K562 (cell line): Measurements from ENCODE around the gene GTF2I. TPM values are rescaled to one million over a fixed set of nuclear protein-coding genes. Genes with fewer than 3 reads are reported as not detected.

ENCODE experiments used
- E2F4 ChIP-seq: sonication (generic); formaldehyde crosslinking; IDR thresholded peaks from 2 replicates; pipeline ENCODE4 v1.8.0; 2022; ENCODE audit warnings: mild to moderate bottlenecking, low read depth, missing genetic modification reagents
- FOXP1 ChIP-seq: sonication (generic); formaldehyde crosslinking; IDR thresholded peaks from 2 replicates; pipeline ENCODE4 v1.8.0; 2022; ENCODE audit warnings: mild to moderate bottlenecking, missing genetic modification reagents
- HMGN3 ChIP-seq: IDR thresholded peaks from 2 replicates; pipeline ENCODE4 v1.6.1; 2011; ENCODE audit warnings: borderline replicate concordance, low read depth, mild to moderate bottlenecking, mixed read lengths, low read length; ENCODE audit not compliant: insufficient read length; ENCODE audit errors: extremely low read depth
- NCOR1 ChIP-seq: fragments of 450-650 bp; IDR thresholded peaks from 2 replicates; pipeline ENCODE4 v1.6.1; 2016; ENCODE audit warnings: mild to moderate bottlenecking, moderate library complexity
- NFRKB ChIP-seq: fragments of 450-650 bp; IDR thresholded peaks from 2 replicates; pipeline ENCODE4 v1.6.1; 2016; ENCODE audit warnings: low read depth
- PCBP1 ChIP-seq: fragments of 200-400 bp; formaldehyde crosslinking; IDR thresholded peaks from 2 replicates; pipeline ENCODE4 v1.6.1; 2018; ENCODE audit warnings: mild to moderate bottlenecking, low read depth, low read length; ENCODE audit not compliant: poor library complexity, severe bottlenecking
- PHB2 ChIP-seq: fragments of 450-650 bp; IDR thresholded peaks from 2 replicates; pipeline ENCODE4 v1.6.1; 2017; ENCODE audit warnings: low read depth
- POLR2B ChIP-seq: fragments of 450-650 bp; IDR thresholded peaks from 2 replicates; pipeline ENCODE4 v1.6.1; 2018; ENCODE audit warnings: low read depth; ENCODE audit not compliant: partially characterized antibody
- PREB ChIP-seq: sonication (generic); formaldehyde crosslinking; IDR thresholded peaks from 2 replicates; pipeline ENCODE4 v1.8.1; 2023; ENCODE audit warnings: mild to moderate bottlenecking, missing genetic modification reagents
- PRMT5 ChIP-seq: sonication (generic); formaldehyde crosslinking; IDR thresholded peaks from 2 replicates; pipeline ENCODE4 v1.5.0; 2020; ENCODE audit warnings: missing genetic modification reagents
- RBFOX2 ChIP-seq: fragments of 200-400 bp; formaldehyde crosslinking; IDR thresholded peaks from 2 replicates; pipeline ENCODE4 v1.6.1; 2017; ENCODE audit warnings: low read depth, mild to moderate bottlenecking, low read length, moderate library complexity
- SLC30A9 ChIP-seq: fragments of 250-450 bp; sonication (Bioruptor Pico); IDR thresholded peaks from 2 replicates; pipeline ENCODE4 v1.8.0; 2022; ENCODE audit warnings: mild to moderate bottlenecking, moderate library complexity
- SMARCB1 ChIP-seq: IDR thresholded peaks from 2 replicates; pipeline ENCODE4 v1.6.1; 2011; ENCODE audit warnings: improper control_type of control experiment, low read depth; ENCODE audit not compliant: insufficient read length
- ZBTB1 ChIP-seq: sonication (generic); formaldehyde crosslinking; IDR thresholded peaks from 2 replicates; pipeline ENCODE4 v1.8.1; 2023; ENCODE audit warnings: missing genetic modification reagents, low read depth, mild to moderate bottlenecking, borderline replicate concordance
- ZKSCAN3 ChIP-seq: fragments of 250-450 bp; sonication (Bioruptor Pico); IDR thresholded peaks from 2 replicates; pipeline ENCODE4 v1.4.0; 2020
- ZMIZ1 ChIP-seq, 2 experiments: fragments of 150-350 bp in 1 of 2; IDR thresholded peaks; 2 replicates each; pipeline ENCODE4 v1.6.1; 2012 to 2016; ENCODE audit warnings: low read depth in 2 of 2, low read length in 2 of 2, mild to moderate bottlenecking in 1 of 2, moderate library complexity in 1 of 2
- ZNF707 ChIP-seq: fragments of 250-450 bp; sonication (Bioruptor Pico); conservative IDR thresholded peaks from 2 replicates; pipeline ENCODE4 v1.8.0; 2022; ENCODE audit warnings: inconsistent platforms, mild to moderate bottlenecking, moderate library complexity
- ZNF76 ChIP-seq: fragments of 250-450 bp; sonication (Bioruptor Pico); IDR thresholded peaks from 2 replicates; pipeline ENCODE4 v1.4.0; 2020; ENCODE audit warnings: mild to moderate bottlenecking, moderate library complexity, borderline replicate concordance
- polyA plus RNA-seq, 8 experiments: library from polyadenylated mRNA; depleted of rRNA in 4 of 8; stranded (reverse) in 5 of 8; unstranded in 3 of 8; fragments of >200 nt; fragmentation: Nextera tagmentation in 2 of 8; fragmentation: Illumina TruSeq in 1 of 8; extraction: Ambion mirVana in 2 of 8; extraction: Trizol in 1 of 8; gene quantifications; 2 replicates each; pipeline versions ENCODE4 v1.2.1 to v1.2.3, GENCODE V29; 2011 to 2014; ENCODE audit warnings: inconsistent platforms in 1 of 8, missing spikeins in 1 of 8
- total RNA-seq, 7 experiments: library from RNA; depleted of rRNA in 6 of 7; stranded (reverse); fragments of >200 nt in 6 of 7; fragmentation: Illumina TruSeq in 2 of 7; extraction: Trizol in 2 of 7; gene quantifications; 2 replicates each; pipeline versions ENCODE4 v1.2.1 to v1.2.3, GENCODE V29; 2011 to 2021; ENCODE audit warnings: low replicate concordance in 1 of 7
- TF ChIP-seq, protein P1 (sequence below): sonication (generic); formaldehyde crosslinking; IDR thresholded peaks from 2 replicates; pipeline ENCODE4 v1.9.0; 2022; ENCODE audit warnings: mild to moderate bottlenecking, missing genetic modification reagents
- TF ChIP-seq, protein P2 (sequence below): sonication (generic); formaldehyde crosslinking; IDR thresholded peaks from 2 replicates; pipeline ENCODE4 v1.8.0; 2023; ENCODE audit warnings: mild to moderate bottlenecking, missing genetic modification reagents

GTF2I gene
- total and polyA plus RNA-seq, 9 of the 15 experiments (the other 6 are each of a cell fraction or from before 2014, with no cell fraction given) = 8.4 to 161 (median 90.0) TPM

DNA sequence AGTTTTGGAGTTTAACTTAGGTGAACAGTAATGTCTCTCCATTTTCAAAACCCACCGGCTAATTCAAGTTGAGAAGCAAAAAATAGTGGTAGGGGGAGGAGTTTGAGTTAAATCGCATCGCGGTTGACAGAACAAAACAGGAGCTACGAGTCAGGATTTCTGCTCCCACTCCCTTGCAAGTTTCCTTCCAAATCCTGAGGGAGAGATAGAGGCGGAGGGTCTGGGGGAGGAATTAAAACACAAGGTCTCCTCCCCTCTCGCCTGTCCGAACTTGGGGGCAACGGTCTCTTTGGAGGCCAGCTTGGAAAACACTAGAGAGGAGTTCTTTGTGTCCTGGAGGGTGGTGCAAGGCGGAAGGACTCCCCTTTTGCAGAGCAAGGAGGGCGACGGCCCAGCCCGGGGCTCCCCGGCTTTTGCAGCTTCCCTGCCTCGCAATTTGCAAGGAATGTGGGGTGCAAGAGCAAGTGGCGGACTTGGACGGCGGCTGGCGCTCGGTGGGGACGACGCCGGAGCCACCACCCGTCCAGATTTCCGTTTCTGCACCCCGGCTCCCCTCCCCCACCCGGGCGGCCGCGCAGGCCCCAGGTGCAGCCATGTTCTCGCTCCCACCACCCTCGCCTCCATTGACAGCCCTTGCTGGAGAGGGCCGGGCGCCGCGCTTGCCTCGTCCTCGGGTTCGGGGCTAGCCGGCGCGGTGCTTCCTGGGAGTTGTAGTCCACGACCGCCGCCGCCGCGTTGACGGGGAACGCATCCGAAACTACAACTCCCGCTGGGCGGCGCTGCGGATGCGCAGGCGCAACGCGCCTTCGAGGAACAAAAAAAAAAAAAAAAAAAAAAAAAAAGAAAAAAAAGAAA is 454 bp upstream of the GTF2I start (continued):
- peak; percentile 57; the same call in 1 of the 2 replicates for TF ChIP-seq E2F4 (CRISPR knock-in tag)
- no peak for TF ChIP-seq SLC30A9 (CRISPR knock-in tag)
- TF ChIP-seq SMARCB1 = no peak
- TF ChIP-seq PCBP1 = peak; percentile 92
- TF ChIP-seq, protein P1, sequence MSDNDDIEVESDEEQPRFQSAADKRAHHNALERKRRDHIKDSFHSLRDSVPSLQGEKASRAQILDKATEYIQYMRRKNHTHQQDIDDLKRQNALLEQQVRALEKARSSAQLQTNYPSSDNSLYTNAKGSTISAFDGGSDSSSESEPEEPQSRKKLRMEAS (CRISPR knock-in tag) = peak; percentile 77
- TF ChIP-seq POLR2B = peak; percentile 75
- TF ChIP-seq PREB = peak; percentile 68; the same call in 1 of the 2 replicates
- peak; percentile 93 for TF ChIP-seq RBFOX2
- peak; percentile 43; the same call in 1 of the 2 replicates for TF ChIP-seq FOXP1 (CRISPR knock-in tag)
- TF ChIP-seq ZNF707 (CRISPR knock-in tag) = no peak
- no peak for TF ChIP-seq ZKSCAN3 (CRISPR knock-in tag)
- no peak for TF ChIP-seq NCOR1
- TF ChIP-seq ZMIZ1 (IDR thresholded peaks at IDR 0.05; ENCODE audit: low read depth in 2 of 2, low read length in 2 of 2) = no peak
- TF ChIP-seq NFRKB = peak; percentile 99
- no peak for TF ChIP-seq PHB2
- 0 out of 2 replicates have a peak, but pooled peaks have one; percentile 52 for TF ChIP-seq ZBTB1 (CRISPR knock-in tag)
- no peak for TF ChIP-seq ZNF76 (CRISPR knock-in tag)
- peak; percentile 13 for TF ChIP-seq HMGN3
- TF ChIP-seq PRMT5 = 0 out of 2 replicates have a peak, but pooled peaks have one; percentile 64
- TF ChIP-seq, protein P2, sequence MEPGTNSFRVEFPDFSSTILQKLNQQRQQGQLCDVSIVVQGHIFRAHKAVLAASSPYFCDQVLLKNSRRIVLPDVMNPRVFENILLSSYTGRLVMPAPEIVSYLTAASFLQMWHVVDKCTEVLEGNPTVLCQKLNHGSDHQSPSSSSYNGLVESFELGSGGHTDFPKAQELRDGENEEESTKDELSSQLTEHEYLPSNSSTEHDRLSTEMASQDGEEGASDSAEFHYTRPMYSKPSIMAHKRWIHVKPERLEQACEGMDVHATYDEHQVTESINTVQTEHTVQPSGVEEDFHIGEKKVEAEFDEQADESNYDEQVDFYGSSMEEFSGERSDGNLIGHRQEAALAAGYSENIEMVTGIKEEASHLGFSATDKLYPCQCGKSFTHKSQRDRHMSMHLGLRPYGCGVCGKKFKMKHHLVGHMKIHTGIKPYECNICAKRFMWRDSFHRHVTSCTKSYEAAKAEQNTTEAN (CRISPR knock-in tag) = peak; percentile 44; the same call in 1 of the 2 replicates
